HL-60/S4 (cell line): ENCODE data around the gene SORCS3.

Source experiments
- in situ Hi-C: fragments of 300-500 bp; cut with MboI; formaldehyde crosslinking; loops from 2 replicates; pipeline ENCODE4 v1.14.3; 2022; ENCODE audit warnings: low sequenced_read_pairs

The SORCS3 gene

DNA sequence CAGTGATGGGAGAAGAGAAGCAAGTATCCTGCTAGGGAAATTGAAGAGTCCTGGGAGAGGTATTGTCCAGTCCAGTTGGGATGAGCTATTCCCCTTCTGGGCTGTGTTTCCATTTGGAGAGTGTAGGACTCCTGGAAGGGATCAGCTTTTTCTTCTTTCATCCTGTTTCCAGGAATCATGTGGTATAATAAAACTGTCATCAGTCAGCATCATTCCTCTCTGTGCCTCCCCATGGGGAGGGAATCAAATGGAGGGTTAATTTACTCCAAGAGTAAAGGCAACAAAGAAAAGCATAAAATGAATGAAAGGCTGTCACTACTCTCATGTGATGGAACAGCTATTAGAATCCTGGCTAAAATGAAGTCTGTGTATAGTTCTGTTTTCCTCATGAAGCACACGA, 429.9 kb downstream of the SORCS3 start:
- in situ Hi-C loops: no loop called here

DNA sequence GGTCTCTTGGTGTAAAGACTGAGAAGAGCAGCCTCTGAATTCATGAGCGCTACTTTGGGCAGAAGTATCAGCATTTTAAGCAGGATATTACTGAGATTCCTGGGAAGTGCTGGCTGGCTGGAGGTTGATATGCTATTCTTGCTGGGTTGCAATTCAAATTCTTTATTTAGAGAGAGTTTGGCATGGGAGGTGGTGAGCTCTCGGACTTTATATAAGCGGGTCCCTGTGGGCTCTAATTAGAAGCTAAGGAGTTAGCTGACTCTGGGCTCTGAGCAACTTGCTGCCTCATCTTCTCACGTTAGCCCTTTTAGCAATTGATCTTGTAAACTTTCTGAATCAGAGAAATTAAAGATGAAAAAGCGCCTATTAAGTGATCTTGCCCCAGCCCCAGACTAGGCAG, 430.9 kb downstream of the SORCS3 start:
- in situ Hi-C loops: no loop called here

DNA sequence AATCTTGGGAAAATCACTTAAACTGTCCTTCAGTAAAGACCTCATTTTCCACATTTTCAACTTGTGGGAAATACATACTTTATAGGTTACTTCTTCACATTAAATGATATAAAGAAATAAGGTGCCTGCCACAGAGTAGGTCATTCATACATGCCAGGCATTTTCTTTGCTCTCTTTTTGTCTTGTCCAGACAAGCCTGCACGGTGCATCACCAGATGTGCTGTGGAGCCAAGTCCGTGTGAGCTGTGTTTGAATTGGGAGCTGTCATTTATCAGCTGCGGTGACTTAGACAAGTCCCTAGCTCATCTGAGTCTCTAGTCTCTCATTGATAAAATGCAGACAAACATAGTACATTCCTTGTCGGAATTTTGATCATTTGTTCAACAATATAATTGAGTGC, 432.9 kb downstream of the SORCS3 start:
- in situ Hi-C loops: no loop called here

DNA sequence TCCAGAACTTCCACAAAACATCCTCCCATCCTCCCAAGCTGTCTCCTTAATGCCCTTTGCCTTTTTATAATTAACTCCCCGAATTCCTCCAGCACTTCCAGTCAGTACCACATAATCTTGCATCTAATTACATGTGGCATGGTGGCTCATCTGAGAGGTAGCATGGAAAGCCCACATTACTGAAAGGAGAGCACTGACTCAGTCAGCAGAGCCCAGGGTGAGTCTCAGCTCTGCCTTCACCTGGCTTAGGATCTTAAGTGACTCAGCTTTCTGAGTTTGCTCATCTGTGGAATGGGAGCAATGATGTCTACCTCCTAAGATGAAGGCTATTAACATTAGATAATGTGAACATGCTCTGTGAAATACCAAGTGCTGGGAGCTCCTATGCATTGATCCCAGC, 433.9 kb downstream of the SORCS3 start:
- in situ Hi-C loops: no loop called here

DNA sequence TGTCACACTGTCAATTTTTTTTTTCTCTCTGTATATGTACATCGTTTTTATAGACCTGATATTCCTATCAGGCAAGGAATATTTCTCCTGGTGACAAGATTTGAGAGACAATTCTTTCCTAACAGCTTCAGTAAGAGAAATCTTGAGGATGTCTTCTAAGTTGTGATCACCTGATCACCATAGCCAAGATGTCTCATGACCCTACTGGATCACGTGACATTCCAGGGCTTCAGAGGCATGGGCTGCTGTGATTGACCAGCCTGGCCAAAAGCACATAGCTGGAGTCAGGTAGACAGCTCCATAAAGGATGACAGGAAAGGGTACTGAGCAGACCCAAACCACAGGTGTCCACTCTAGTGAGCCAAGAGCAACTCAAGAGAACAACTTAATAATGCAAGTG, 444.9 kb downstream of the SORCS3 start:
- in situ Hi-C loops: no loop called here

DNA sequence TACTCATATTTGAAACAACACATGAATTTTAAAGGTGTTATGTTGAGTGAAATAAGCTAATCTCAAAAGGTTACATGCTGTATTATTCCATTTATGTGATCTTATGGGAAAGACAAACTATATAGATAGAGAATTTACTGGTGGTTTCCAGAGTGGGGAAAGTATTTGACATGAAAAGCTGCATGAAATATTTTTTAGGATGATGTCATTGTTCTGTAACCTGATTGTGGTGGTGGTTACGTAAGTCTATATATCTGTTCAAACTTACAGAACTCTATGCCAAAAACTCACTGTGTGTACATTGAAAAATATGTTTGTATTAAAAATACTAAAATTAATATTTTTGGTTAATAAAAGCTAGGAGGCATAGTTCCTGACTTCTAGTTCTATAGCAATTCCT, 453.0 kb downstream of the SORCS3 start:
- in situ Hi-C loops: no loop called here

DNA sequence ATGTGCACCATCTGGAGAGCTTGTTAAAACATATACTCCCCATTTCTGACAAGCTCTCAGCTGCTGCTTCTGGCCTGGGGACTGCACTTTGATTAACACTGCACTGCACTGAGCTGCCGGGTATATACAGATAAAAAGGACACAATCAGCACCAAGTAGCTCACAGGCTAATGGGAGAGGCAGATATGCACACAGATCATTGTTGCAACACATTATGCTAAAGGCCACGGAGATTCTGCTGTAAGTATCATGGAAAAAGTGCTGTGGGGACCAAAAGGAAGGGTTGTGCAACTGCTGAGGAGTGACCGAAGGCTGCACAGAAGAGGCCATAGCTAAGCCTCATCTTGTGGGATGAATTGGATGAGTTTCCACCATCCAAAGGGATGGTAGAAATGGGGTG, 455.2 kb downstream of the SORCS3 start:
- in situ Hi-C loops: no loop called here

DNA sequence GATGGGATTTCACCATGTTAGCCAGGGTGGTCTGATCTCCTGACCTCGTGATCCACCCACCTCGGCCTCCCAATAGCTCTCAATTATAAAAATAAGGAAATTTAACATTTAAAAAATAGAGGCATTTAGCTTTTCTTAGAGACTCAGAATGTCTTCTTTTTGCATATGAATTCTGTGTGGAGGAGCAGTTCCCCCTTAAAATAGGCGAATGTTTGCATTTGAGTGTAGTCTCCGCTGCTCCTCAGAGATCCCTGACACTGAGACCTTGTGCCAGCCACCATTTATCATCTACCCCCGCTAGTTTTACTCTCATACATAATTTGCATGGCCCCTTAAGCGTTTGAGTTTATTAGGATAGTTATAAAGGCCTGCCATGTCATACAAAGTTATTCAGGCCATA, 461.9 kb downstream of the SORCS3 start:
- in situ Hi-C loops: no loop called here

DNA sequence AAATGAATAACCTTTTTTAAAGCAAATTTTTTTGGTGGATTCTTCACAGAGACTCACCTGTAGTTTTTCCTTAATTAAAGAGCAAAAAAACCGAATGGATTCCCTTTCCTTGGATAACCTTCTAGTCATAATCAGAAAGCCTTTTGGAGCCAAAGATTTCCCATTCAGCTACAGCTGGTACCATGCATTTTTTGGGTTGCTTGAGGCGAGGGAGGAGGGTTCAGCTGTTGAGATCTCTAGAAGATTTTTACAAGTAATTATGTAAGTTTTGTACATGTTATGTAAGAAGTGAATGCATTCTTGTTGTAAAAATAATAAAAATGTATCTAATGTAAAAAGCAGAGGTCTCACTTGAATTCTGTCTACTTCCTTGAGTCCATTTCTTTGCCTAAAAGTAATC, 463.2 kb downstream of the SORCS3 start:
- in situ Hi-C loops: no loop called here

DNA sequence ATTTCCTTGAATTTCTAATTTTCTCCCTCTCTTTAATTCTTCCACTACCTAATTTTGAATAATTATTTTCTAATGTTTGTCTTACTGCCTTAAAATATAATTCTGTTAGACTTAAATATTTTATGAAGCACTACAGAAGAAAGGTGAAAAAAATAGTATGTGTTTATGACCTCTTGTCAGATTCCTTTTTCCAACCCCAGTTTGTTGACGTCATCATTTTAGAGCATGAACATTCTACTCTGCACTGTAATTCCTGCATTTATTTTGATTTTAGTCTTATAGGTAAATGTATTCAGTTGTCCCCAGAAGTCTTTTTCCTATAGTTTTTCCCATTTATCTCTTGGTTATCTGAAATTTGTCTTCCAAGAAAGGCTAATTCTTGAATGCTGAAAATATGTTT, 468.1 kb downstream of the SORCS3 start:
- in situ Hi-C loops: no loop called here

DNA sequence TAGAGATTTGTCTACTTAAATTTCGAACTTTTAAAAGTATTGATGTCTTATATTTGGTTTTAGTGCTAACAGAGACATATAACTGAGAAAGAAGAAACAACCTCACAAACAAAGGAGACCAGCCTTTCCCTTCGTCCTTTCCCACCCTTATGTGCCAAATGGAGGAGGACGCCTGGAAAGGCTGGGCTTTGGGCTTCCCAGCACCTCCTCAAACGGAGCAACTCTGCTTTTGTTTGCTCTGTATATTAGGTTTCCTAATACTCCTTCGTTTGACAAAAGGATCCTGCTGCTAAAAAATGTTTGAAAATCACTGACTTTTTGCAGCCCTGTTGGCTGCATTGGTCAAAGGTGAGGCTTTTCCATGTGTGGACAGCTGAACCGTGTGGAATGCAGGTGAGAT, 471.8 kb downstream of the SORCS3 start:
- in situ Hi-C loops: no loop called here

DNA sequence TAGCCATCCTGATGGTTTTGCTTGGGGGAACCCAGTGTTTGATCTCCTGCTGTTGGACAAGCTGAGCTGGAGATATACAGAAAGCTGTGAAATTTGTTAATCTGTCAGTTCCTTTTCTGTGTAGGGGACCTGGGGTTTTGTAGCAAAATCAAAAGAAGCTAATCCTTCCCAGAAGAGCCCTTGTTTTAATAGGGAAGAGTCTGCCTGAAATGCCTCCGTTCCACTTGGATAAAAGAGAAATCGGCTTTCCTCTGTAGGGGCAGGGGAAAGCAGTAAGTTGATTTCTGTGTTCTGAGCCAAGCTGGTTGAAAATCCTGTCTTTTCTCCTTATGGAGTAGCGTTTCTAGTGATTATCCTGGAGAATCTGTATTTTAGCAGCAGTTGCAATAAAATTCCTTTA, 472.6 kb downstream of the SORCS3 start:
- in situ Hi-C loops: no loop called here

DNA sequence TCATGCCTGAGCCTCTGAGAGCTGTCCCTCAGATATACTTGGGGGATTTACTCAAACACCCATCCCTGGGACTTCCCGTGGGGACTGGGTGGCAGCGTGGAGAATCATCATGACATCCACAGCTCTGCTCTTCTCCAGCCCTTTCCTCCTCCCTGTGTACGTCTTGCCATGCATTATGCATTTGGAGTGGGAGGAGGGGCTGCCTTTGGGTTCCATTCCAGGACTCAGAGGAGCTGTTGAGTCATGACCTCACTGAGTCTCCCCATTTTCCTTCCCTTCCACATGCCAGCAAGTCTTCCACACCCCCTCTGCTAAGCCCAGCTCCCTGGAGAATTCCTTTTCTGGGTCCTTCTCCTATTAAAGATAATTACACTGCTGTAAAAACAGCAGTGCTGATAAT, 480.7 kb downstream of the SORCS3 start:
- in situ Hi-C loops: no loop called here

DNA sequence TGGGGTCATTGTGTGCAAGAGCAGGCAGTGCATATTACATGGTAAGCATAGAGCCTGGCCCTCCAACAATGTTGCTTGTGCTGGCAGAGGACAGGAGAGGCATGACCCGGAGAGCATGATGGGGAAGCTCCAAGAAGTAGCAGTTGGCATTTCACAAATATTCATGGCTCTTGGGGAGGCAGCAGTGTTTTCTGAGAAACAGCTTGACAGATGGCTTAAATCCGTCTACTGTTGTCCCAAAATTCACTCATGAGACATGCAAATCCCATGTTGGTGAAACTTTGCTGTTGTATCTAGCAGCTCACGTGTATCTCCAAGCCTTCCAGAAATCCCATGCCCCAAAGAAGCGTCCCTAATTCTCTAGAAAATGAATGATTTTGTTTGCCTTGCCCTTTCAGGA, 487.0 kb downstream of the SORCS3 start:
- in situ Hi-C loops: no loop called here

DNA sequence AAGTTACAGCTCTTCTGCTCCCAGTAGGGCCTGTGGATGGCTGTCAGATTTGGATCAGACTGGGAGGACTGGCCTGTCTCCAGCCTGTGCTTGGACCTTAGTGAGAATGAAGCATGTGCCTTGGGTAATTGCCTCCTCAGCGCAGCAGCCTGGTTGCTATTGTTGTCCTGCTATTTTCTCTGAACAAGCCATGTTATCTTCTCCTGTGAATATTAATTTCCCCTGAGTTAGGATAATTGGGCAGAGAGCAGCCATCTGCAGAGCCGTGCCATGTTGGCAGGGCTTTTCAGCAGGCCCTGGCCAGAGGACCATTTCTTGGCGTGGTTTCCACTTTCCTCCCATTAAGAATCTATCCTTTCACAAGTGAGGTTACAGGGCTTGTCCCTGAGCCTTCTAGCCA, 497.3 kb downstream of the SORCS3 start:
- in situ Hi-C loops: no loop called here

DNA sequence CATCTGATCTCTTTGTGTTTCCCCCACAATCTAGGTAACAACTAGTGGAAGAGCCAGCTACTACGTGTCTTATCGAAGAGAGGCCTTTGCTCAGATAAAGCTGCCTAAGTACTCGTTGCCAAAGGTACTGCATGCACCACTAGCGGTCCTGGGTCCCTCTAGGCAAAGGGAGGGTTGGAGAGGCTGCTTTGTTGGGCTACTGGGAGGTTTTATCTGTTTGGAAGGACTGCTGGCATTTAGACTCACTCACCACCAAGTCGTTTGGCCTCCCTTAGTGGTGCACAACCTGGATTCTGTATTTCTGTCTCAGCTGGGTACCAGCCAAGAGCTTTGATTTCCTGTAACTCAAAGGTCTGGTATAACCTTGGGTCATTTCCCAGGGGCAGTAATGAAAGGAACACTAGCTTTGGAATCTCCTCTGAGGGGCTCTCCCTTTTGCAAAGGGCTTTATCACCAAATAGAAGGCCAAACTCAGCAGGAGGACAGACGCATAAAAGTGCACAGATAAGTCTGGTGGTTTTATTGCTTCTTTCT, 498.3 kb downstream of the SORCS3 start:
- in situ Hi-C loops: no loop called here

DNA sequence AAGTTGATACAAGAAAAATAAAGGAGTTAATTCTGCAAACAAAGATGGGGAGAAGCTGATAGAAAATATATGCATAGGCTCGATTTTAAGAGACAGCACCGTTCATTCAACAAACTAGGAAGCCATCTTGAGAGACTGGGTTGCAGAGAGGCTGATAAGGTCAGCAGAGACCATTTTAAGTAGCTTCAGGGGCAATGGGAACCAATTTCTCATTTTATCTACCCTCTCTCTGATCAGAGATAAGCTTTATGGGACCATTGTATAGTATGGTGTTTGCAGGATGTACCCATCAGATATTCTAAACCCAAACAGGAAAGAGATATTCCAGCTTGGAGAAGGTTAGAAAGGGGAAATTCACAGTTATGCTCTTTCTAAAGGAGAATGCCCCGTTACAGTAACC, 499.5 kb downstream of the SORCS3 start:
- in situ Hi-C loops: no loop called here

DNA sequence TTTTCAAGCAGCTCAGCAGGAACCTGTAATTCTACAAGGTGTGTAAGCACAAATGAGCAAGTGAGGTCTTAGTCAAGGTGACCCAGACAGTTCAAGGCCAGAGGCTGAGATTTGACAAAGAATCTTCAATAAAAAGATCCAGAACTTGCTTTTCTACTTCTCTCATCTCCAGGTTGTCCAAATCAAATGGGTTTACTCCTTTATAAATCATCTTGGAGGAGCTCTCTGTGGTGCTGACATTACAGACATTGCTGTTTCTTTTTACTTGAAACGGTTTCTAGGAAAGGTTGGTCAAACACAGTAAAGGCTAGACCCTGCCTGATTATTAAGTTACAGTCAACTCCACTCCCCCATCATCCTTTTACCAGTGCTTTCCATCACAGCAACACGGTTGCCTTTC, 504.6 kb downstream of the SORCS3 start:
- in situ Hi-C loops: no loop called here

DNA sequence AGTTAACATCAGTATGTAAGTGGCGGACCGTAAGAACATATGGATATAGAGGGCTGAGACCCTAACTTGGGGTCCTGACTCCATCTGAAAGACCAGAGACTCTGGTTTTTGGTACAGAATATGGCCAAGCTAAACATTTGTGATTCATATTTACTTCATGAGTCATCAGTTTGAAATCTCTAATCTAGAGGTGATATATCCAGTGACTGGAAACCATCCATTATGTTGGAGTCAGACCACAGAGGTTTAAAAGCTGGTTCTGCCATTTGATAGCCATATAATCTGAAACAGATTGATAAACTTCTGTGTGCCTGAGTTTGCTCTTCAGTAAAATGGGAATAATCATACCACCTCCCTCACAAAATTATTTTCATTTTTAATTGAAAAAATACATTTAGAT, 505.3 kb downstream of the SORCS3 start:
- in situ Hi-C loops: no loop called here

DNA sequence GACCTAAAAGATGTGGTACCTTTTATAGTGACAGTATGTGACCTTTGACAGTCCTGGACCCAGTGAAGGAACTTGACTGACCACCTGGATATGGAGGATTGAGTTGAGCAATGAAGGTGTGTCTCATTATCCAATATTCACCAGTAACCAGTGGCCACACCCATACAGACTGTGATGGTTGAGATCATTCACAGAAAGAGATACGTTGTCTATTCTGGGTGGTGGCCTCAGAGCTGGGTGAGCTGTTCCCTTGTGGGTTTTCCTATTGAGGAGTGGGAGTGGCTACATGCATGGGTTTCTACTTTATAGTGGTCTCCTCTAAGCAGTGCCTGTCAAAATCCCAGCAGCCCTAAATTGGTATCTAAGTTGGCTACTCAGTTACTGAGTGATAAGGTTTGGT, 507.4 kb downstream of the SORCS3 start:
- in situ Hi-C loops: no loop called here

DNA sequence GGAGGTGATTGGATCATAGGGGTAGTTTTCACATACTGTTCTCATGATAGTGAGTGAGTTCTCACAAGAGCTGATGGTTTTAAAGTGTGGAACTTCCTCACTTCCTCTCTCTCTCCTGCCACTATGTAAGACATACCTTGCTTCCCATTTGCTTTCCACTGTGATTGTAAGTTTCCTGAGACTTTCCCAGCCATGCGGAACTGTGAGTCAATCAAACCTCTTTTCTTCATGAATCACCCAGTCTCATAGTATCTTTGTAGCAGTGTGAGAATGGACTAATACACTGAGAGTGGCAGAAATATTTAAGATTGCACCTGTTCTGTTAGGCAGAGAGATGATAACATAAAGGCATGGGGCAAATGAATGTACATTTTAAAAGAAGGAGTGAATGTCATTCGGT, 507.8 kb downstream of the SORCS3 start:
- in situ Hi-C loops: no loop called here

DNA sequence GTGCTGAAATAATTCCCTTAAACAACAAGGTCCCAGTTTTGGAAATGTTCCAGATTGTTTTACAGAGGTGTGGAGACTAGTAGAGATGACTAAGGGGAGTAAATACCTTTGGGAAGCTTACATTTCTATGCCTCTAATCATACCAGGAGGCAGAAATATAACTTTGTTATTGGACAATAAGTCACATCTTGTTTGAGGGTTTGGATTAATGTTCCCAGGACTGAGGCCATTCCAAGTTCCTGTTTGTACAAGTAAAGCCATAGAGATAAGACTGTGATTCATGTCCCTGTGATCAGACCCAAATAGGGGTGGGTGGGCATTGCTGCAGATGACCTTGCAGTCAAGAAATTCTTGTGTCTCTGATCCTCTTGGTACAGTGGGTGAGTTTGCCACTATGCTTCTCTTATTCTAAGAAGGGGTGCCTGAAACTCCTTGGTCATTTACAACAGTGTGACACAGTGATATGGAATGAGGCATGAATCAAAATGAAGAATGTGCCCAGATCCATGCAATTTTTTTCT, 508.3 kb downstream of the SORCS3 start:
- in situ Hi-C loops: no loop called here

DNA sequence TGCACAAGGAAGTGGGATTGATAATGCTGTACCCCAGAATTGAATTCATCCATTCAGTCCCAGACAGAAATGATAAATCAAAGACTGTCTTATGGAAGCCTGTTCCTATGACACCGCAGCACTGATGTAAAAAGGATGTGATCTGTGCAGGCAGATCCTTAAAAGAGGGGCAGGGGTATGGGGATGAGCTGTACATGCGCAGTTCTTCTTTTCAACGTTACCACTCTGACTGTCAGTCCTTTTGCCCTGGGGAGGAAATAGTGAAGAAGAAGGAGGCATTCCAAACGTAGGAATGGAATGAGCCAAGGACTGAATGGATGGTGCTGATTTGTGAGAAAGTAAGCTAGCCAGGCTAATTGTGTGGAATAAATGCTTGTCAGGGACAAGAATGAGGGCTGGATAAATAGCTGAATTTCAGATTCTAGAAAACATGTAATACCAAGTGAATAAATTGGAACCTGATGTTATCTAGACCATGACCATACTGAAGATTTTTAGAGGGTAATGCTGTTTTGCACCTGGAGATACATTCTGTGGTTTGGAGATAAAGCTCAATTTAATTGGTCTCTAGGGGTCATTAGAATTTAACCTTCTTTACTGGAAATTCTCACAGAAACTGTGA, 509.3 kb downstream of the SORCS3 start:
- in situ Hi-C loops: no loop called here
